H9 (cell line): Measurements from ENCODE around the gene MEN1. TPM values are rescaled to one million over a fixed set of nuclear protein-coding genes. Genes with fewer than 3 reads are reported as not detected.

ENCODE experiments used
- DNase-seq: peaks from one replicate; pipeline ENCODE4 v3.0.0-alpha.2; 2017
- H2AFZ ChIP-seq: one replicate; pipeline ENCODE4 v1.6.1; 2013; ENCODE audit warnings: mild to moderate bottlenecking, low read length, control low read depth, moderate library complexity
- H2AK5ac ChIP-seq: 2 replicates; pipeline ENCODE4 v1.6.1; 2013; ENCODE audit warnings: low read length, control low read depth, mixed read lengths; ENCODE audit not compliant: insufficient read length
- H2BK120ac ChIP-seq: one replicate; pipeline ENCODE4 v1.6.1; 2013; ENCODE audit warnings: low read depth, mild to moderate bottlenecking, low read length, control low read depth, inconsistent platforms; ENCODE audit not compliant: poor library complexity, severe bottlenecking
- H2BK12ac ChIP-seq: 2 replicates; pipeline ENCODE4 v1.6.1; 2013; ENCODE audit warnings: low read length, control low read depth, mixed read lengths, low read depth; ENCODE audit not compliant: insufficient read length
- H2BK15ac ChIP-seq: 2 replicates; pipeline ENCODE4 v1.6.1; 2013; ENCODE audit warnings: low read depth, low read length, control low read depth
- H2BK20ac ChIP-seq: one replicate; pipeline ENCODE4 v1.6.1; 2013; ENCODE audit warnings: low read depth, mild to moderate bottlenecking, low read length, control low read depth, inconsistent platforms; ENCODE audit not compliant: poor library complexity, severe bottlenecking
- H2BK5ac ChIP-seq: 2 replicates; pipeline ENCODE4 v1.6.1; 2013; ENCODE audit warnings: low read length, control low read depth, mixed read lengths; ENCODE audit not compliant: insufficient read length
- H3K14ac ChIP-seq: 2 replicates; pipeline ENCODE4 v1.6.1; 2013; ENCODE audit warnings: low read length, control low read depth; ENCODE audit not compliant: insufficient read depth
- H3K18ac ChIP-seq: 2 replicates; pipeline ENCODE4 v1.6.1; 2013; ENCODE audit warnings: low read depth, mild to moderate bottlenecking, mixed read lengths, low read length, control low read depth; ENCODE audit not compliant: insufficient read length
- H3K23ac ChIP-seq: 2 replicates; pipeline ENCODE4 v1.6.1; 2013; ENCODE audit warnings: low read length, control low read depth, mixed read lengths, low read depth; ENCODE audit not compliant: insufficient read length
- H3K23me2 ChIP-seq: 2 replicates; pipeline ENCODE4 v1.6.1; 2013; ENCODE audit warnings: low read depth, mild to moderate bottlenecking, mixed read lengths, low read length, control low read depth; ENCODE audit not compliant: insufficient read length, poor library complexity, severe bottlenecking
- H3K27ac ChIP-seq: 2 replicates; pipeline ENCODE4 v1.5.1; 2013; ENCODE audit warnings: low read length, control low read depth, mixed read lengths, low read depth; ENCODE audit not compliant: insufficient read length
- H3K27me3 ChIP-seq: 2 replicates; pipeline ENCODE4 v1.6.1; 2013; ENCODE audit warnings: low read length, control low read depth, inconsistent platforms; ENCODE audit not compliant: insufficient read depth
- H3K4ac ChIP-seq: 2 replicates; pipeline ENCODE4 v1.6.1; 2013; ENCODE audit warnings: low read depth, mild to moderate bottlenecking, control low read depth, inconsistent platforms, low read length, moderate library complexity
- H3K4me1 ChIP-seq: 2 replicates; pipeline ENCODE4 v1.6.1; 2013; ENCODE audit warnings: low read length, control low read depth, inconsistent platforms; ENCODE audit not compliant: insufficient read depth
- H3K4me2 ChIP-seq: 2 replicates; pipeline ENCODE4 v1.6.1; 2013; ENCODE audit warnings: low read length, control low read depth, mixed read lengths; ENCODE audit not compliant: insufficient read length, insufficient read depth
- H3K56ac ChIP-seq: 2 replicates; pipeline ENCODE4 v1.6.1; 2013; ENCODE audit warnings: low read depth, mild to moderate bottlenecking, mixed read lengths, low read length, control low read depth; ENCODE audit not compliant: insufficient read length
- H3K79me1 ChIP-seq: 2 replicates; pipeline ENCODE4 v1.6.1; 2013; ENCODE audit warnings: low read depth, mild to moderate bottlenecking, moderate library complexity, low read length, control low read depth, inconsistent platforms; ENCODE audit not compliant: insufficient read depth, poor library complexity, severe bottlenecking
- H3K79me2 ChIP-seq: 2 replicates; pipeline ENCODE4 v1.6.1; 2013; ENCODE audit warnings: low read length, control low read depth, inconsistent platforms; ENCODE audit not compliant: insufficient read depth
- H3K9ac ChIP-seq: 2 replicates; pipeline ENCODE4 v1.6.1; 2013; ENCODE audit warnings: low read length, control low read depth, mixed read lengths; ENCODE audit not compliant: insufficient read length; ENCODE audit errors: extremely low read depth
- H3K9me3 ChIP-seq: one replicate; pipeline ENCODE4 v1.6.1; 2013; ENCODE audit warnings: low read depth, low read length, inconsistent platforms; ENCODE audit not compliant: control insufficient read depth
- H3T11ph ChIP-seq: one replicate; pipeline ENCODE4 v1.6.1; 2013; ENCODE audit warnings: mild to moderate bottlenecking, low read length, control low read depth, inconsistent platforms
- H4K20me1 ChIP-seq: one replicate; pipeline ENCODE4 v1.6.1; 2013; ENCODE audit not compliant: control insufficient read depth, insufficient read length, insufficient read depth
- H4K5ac ChIP-seq: 2 replicates; pipeline ENCODE4 v1.6.1; 2013; ENCODE audit warnings: low read depth, mild to moderate bottlenecking, mixed read lengths, low read length, control low read depth; ENCODE audit not compliant: insufficient read length
- H4K8ac ChIP-seq: replicated peaks from 2 replicates; pipeline ENCODE4 v1.6.1; 2013; ENCODE audit warnings: low read length, control low read depth, mixed read lengths, low read depth; ENCODE audit not compliant: insufficient read length
- H4K91ac ChIP-seq: 2 replicates; pipeline ENCODE4 v1.6.1; 2013; ENCODE audit warnings: low read depth, mild to moderate bottlenecking, moderate library complexity, mixed read lengths, low read length, control low read depth; ENCODE audit not compliant: insufficient read length
- H3K27ac Mint-ChIP-seq, 3 experiments: 2 replicates in 2 of 3; 3 replicates in 1 of 3; pipeline ENCODE4 v1.8.0; 2020 to 2021; ENCODE audit warnings: mixed read lengths in 3 of 3, mild to moderate bottlenecking in 1 of 3, moderate library complexity in 1 of 3
- H3K27me3 Mint-ChIP-seq: 2 replicates; pipeline ENCODE4 v1.8.0; 2021; ENCODE audit warnings: low read depth, mild to moderate bottlenecking, moderate library complexity, mixed read lengths
- H3K36me3 Mint-ChIP-seq, 3 experiments: 2 replicates in 2 of 3; 3 replicates in 1 of 3; pipeline ENCODE4 v1.8.0; 2020 to 2021; ENCODE audit warnings: low read depth in 3 of 3, mixed read lengths in 3 of 3; ENCODE audit not compliant: insufficient read depth in 1 of 3
- H3K4me1 Mint-ChIP-seq, 2 experiments: 2 replicates each; pipeline ENCODE4 v1.8.0; 2020; ENCODE audit warnings: mixed read lengths in 2 of 2
- H3K4me3 Mint-ChIP-seq, 2 experiments: 2 replicates in 1 of 2; 3 replicates in 1 of 2; pipeline ENCODE4 v1.8.0; 2020 to 2021; ENCODE audit warnings: mild to moderate bottlenecking in 2 of 2, mixed read lengths in 2 of 2, moderate library complexity in 1 of 2
- H3K9me3 Mint-ChIP-seq, 2 experiments: 2 replicates in 1 of 2; 3 replicates in 1 of 2; pipeline ENCODE4 v1.8.0; 2020; ENCODE audit warnings: mild to moderate bottlenecking in 2 of 2, mixed read lengths in 2 of 2, moderate library complexity in 1 of 2
- WGBS: extraction: QIAGEN DNeasy Blood & Tissue Kit; methylation state at CpG from one replicate; pipeline ENCODE4 v1.1.7; 2013; ENCODE audit warnings: missing lambda C conversion rate, low lambda C conversion rate, mixed read lengths; ENCODE audit not compliant: insufficient read length; ENCODE audit errors: extremely low coverage; 5-methylcytosine and 5-hydroxymethylcytosine counted together
- total RNA-seq: library from RNA; stranded (reverse); gene quantifications from 2 replicates; pipeline ENCODE4 v1.2.1, GENCODE V29; 2021
- TF ChIP-seq, protein P1 (sequence below): fragments of 200-600 bp; sonication (generic); conservative IDR thresholded peaks from 3 replicates; pipeline ENCODE4 v1.8.0; 2021; ENCODE audit warnings: antibody characterized with exemption, mild to moderate bottlenecking

Gene MEN1
- total RNA-seq, 1 experiment from 2014 or later: 49.9 TPM

DNA sequence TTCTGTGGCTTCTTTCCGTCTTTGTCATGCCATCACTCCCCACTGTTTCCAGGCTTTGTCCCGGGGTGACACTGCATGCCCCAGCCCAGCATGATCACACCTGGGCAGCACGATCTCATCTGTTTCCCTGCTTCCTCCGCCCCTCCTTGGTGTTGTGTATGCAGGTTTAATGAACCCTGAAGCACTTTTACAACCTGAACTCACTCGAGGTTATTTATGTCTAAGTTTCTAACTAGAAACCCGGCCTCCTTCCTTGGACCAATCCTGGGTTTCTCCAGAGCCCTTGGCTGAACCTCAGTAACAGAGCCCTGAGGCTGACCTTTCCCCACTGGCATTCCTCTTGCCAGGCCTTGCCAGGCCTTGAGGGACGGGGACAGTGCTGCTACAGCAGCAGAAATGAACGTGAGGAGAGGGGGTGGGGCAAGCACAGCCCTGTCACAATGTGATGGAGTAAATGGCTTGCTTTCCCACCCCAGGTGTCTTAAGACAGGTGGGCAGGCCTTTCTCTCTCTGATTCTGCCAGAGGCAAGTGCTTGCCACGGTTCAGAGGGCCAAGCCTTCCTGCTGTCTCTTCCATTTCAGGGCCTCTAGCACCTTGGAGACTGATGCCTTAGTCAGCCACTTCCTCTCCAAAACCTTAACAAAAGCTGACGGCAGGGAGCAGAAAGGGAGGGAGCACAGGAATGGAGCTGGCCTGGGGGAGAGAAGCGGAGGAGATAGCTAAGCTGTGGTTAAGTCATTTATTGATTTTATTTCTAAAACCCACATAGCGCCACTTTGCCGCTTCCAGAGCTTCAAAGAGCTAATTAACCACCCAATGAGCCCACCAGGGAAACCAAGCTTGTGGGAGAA lies 47.5 kb downstream of the MEN1 start:
- peak overlapping the region; percentile 97 to 99 (median 98) for H3K27ac Mint-ChIP-seq
- Histone ChIP-seq H2BK20ac (no peak overlapping the region), H3K79me2 (no peaks in the 10 kb centered on the region), H3K14ac (no peak overlapping the region), H3K27ac (peak overlapping the region; percentile 64), H3K23ac (no peak overlapping the region), H3K4ac (no peak overlapping the region), H2AFZ (no peak overlapping the region), H2BK15ac (no peak overlapping the region), H4K5ac (no peak overlapping the region), H3T11ph (no peak overlapping the region), H3K9me3 (no peaks in the 10 kb centered on the region), H3K27me3 (no peaks in the 10 kb centered on the region), H2BK12ac (no peak overlapping the region), H3K56ac (no peak overlapping the region), H3K18ac (no peak overlapping the region), H3K9ac (no peak overlapping the region), H4K20me1 (no peaks in the 10 kb centered on the region), H3K4me1 (peaks cover 4% of the 10 kb centered on the region; the same call in 1 of the 2 replicates), H4K8ac (no peak overlapping the region), H3K4me2 (peak overlapping the region; percentile 13), H2BK5ac (no peak overlapping the region), H4K91ac (no peak overlapping the region), H3K23me2 (no peaks in the 10 kb centered on the region), H2AK5ac (no peak overlapping the region), H3K79me1 (peaks cover 3% of the 10 kb centered on the region), H2BK120ac (no peak overlapping the region)
- WGBS: no CpG with 5 or more reads among the region's 13 CpGs
- H3K9me3 Mint-ChIP-seq: no peaks in the 10 kb centered on the region; a peak in 1 of 5 replicates
- H3K4me1 Mint-ChIP-seq: peaks cover 73 to 94% of the 10 kb centered on the region in 2 experiments
- peak; percentile 77 for DNase-seq
- TF ChIP-seq, protein P1, sequence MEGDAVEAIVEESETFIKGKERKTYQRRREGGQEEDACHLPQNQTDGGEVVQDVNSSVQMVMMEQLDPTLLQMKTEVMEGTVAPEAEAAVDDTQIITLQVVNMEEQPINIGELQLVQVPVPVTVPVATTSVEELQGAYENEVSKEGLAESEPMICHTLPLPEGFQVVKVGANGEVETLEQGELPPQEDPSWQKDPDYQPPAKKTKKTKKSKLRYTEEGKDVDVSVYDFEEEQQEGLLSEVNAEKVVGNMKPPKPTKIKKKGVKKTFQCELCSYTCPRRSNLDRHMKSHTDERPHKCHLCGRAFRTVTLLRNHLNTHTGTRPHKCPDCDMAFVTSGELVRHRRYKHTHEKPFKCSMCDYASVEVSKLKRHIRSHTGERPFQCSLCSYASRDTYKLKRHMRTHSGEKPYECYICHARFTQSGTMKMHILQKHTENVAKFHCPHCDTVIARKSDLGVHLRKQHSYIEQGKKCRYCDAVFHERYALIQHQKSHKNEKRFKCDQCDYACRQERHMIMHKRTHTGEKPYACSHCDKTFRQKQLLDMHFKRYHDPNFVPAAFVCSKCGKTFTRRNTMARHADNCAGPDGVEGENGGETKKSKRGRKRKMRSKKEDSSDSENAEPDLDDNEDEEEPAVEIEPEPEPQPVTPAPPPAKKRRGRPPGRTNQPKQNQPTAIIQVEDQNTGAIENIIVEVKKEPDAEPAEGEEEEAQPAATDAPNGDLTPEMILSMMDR: no peak
- H3K36me3 Mint-ChIP-seq: peaks cover 29 to 57% (median 44%) of the 10 kb centered on the region in 3 experiments; a peak in 6 of 7 replicates
- H3K27me3 Mint-ChIP-seq: no peaks in the 10 kb centered on the region; the same call in 1 of the 2 replicates
- H3K4me3 Mint-ChIP-seq: peak overlapping the region; percentile 34 to 67
